Heart left ventricle (tissue), 16 donors: ENCODE measurements around the gene PFKP. TPM values are rescaled to one million over a fixed set of nuclear protein-coding genes. Genes with fewer than 3 reads are reported as not detected.

Experiments
- ATAC-seq, 4 donors: fragments of 200-7000 bp; cut with Tn5 transposase; one replicate each; pipeline ENCODE4 v1.9.1; 2020 to 2022; ENCODE audit warnings: moderate library complexity in 4 of 4, mild to moderate bottlenecking in 3 of 4, moderate number of reproducible peaks in 1 of 4
- DNase-seq, 5 donors: peaks; one replicate each; pipeline ENCODE4 v3.0.0-alpha.2; 2020
- H3K27ac ChIP-seq, 12 donors: fragments of 200-600 bp; sonication (generic) in 4 of 12; one replicate each; pipeline versions ENCODE4 v1.5.0 to v1.8.0; 2016 to 2022; ENCODE audit warnings: mild to moderate bottlenecking in 2 of 12
- H3K27me3 ChIP-seq, 9 donors: fragments of 200-600 bp; sonication (generic) in 2 of 9; one replicate each; pipeline versions ENCODE4 v1.5.1 to v1.8.0; 2016 to 2022; ENCODE audit warnings: mild to moderate bottlenecking in 3 of 9
- H3K36me3 ChIP-seq, 9 donors: fragments of 200-600 bp; sonication (generic) in 2 of 9; one replicate each; pipeline versions ENCODE4 v1.5.0 to v1.8.0; 2018 to 2022; ENCODE audit warnings: mild to moderate bottlenecking in 2 of 9
- H3K4me1 ChIP-seq, 12 donors: fragments of 200-600 bp; sonication (generic) in 4 of 12; one replicate each; pipeline versions ENCODE4 v1.5.0 to v1.8.0; 2016 to 2022; ENCODE audit warnings: mild to moderate bottlenecking in 3 of 12
- H3K4me3 ChIP-seq, 12 donors: fragments of 200-600 bp; sonication (generic) in 4 of 12; one replicate each; pipeline versions ENCODE4 v1.5.0 to v1.8.0; 2017 to 2022; ENCODE audit warnings: mild to moderate bottlenecking in 9 of 12, moderate library complexity in 4 of 12
- H3K9me3 ChIP-seq, 12 donors: fragments of 200-600 bp; sonication (generic) in 4 of 12; one replicate each; pipeline versions ENCODE4 v1.5.0 to v1.8.0; 2016 to 2022; ENCODE audit warnings: mild to moderate bottlenecking in 1 of 12
- CTCF ChIP-seq, 12 donors: fragments of 200-600 bp; sonication (generic) in 4 of 12; IDR thresholded peaks; one replicate each; pipeline versions ENCODE4 v1.5.0 to v1.8.0; 2018 to 2022; ENCODE audit warnings: antibody characterized with exemption in 12 of 12, mild to moderate bottlenecking in 5 of 12
- POLR2A ChIP-seq, 2 donors: fragments of 450-650 bp; IDR thresholded peaks; one replicate each; pipeline ENCODE4 v1.6.1; 2017; ENCODE audit warnings: antibody characterized with exemption in 2 of 2, mild to moderate bottlenecking in 2 of 2, moderate library complexity in 2 of 2
- WGBS, 4 donors: extraction: QIAGEN DNeasy Blood & Tissue Kit in 2 of 4; methylation state at CpG; one replicate each; pipeline versions ENCODE4 v1.1.5 to v1.1.7; 2013 to 2018; 5-methylcytosine and 5-hydroxymethylcytosine counted together
- intact Hi-C, 10 donors: fragments of 100-400 bp; cut with DNase I; formaldehyde crosslinking; loops; one replicate each; pipeline versions ENCODE4 v1.11.1 to v1.14.2; 2022
- polyA plus RNA-seq, 2 donors: library from polyadenylated mRNA; stranded (reverse); fragments of 200-250 nt; gene quantifications; one replicate each; pipeline ENCODE4 v1.2.3, GENCODE V29; 2013
- total RNA-seq, 9 donors: library from RNA; depleted of rRNA in 2 of 9; stranded (reverse); fragments of >200 nt in 2 of 9; fragmentation: NEBNext Ultra II Directional in 3 of 9; extraction: Animal tissue kit (Norgen Biotek cat#: 25700) in 3 of 9; gene quantifications; one replicate each; pipeline versions ENCODE4 v1.1.0 to v1.2.4, GENCODE V29; 2016 to 2023
- donor health status: ischemic (EF 13 %, LVEDD 7.1; RV severe dilation, severe dysfunction).
- donor health status: healthy with polysubstance abuse.
- donor health status: DM: no; HTN: yes; CAD: no.
- donor health status: DM: no; HTN: no; CAD: no.
- donor health status: ischemic (EF 25% LVEDD 6.9; RV normal size, moderate dysfunction).
- donor health status: ischemic (EF 25% LVEDD 5.7; RV mildly dilated, moderate dysfunction).
- donor health status: healthy.
- donor health status: DM: yes; HTN: yes; CAD: no.
- donor health status: ischemic (EF 35%, LVEDD 5.7; RV mildly dilated, moderate dysfunction).
- donor health status: nonischemic (EF 11% LVEDD 7.7; RV severe dilation, severe dysfunction).
- donor health status: DM: yes; HTN: yes; CAD: no.
- donor health status: PGD.
- donor health status: ischemic (EF 29% LVEDD 5.4; RV normal size, mild dysfunction).
- donor health status: nonischemic (EF 23%, LVEDD 6.1; RV moderate dilation, normal function).

PFKP gene
- total and polyA plus RNA-seq, 11 donors: 68.0 to 318 (median 183) TPM

- ATAC-seq: no peak
- no peaks in the 10 kb centered on the region for H3K9me3 ChIP-seq
- 46 to 62% (median 58%) methylated on average over 17 to 19 of the region's 19 CpGs for WGBS, 4 donors
- TF ChIP-seq CTCF (IDR thresholded peaks at IDR 0.05) (no peak), POLR2A (IDR thresholded peaks at IDR 0.05) (no peak)
- peak overlapping the region in 6 of 12 donors; percentile 13 to 70 (median 46) for H3K27ac ChIP-seq
- H3K4me3 ChIP-seq: no peak overlapping the region
- peak in 1 of 5 donors; percentile 30 for DNase-seq
- H3K36me3 ChIP-seq: peaks cover 0 to 66% (median 30%) of the 10 kb centered on the region in 9 donors
- H3K27me3 ChIP-seq: no peaks in the 10 kb centered on the region
- intact Hi-C loops: no loop called here
- H3K4me1 ChIP-seq: peaks cover 0 to 42% (median 13%) of the 10 kb centered on the region in 12 donors
Measured at GRCh38 chr10:3102720-3103427, 35.5 kb downstream of the PFKP start.

GRCh38 chr10:3103646-3104045 is 36.3 kb downstream of the PFKP start:
- peaks cover 0 to 74% (median 36%) of the 10 kb centered on the region in 9 donors for H3K36me3 ChIP-seq
- TF ChIP-seq POLR2A (IDR thresholded peaks at IDR 0.05): no peak
- no peak for TF ChIP-seq CTCF (IDR thresholded peaks at IDR 0.05)
- peak overlapping the region in 7 of 12 donors; percentile 13 to 72 (median 57) for H3K27ac ChIP-seq
- 93 to 96% (median 94%) methylated on average over 30 of the region's 30 CpGs for WGBS, 4 donors
- ATAC-seq (no peak), DNase-seq (no peak)
- H3K4me1 ChIP-seq: peaks cover 0 to 49% (median 17%) of the 10 kb centered on the region in 12 donors
- H3K27me3 ChIP-seq: no peaks in the 10 kb centered on the region
- intact Hi-C loops: no loop called here
- no peaks in the 10 kb centered on the region for H3K9me3 ChIP-seq
- H3K4me3 ChIP-seq: no peak overlapping the region

GRCh38 chr10:3104251-3104918 is 37.0 kb downstream of the PFKP start:
- TF ChIP-seq CTCF (IDR thresholded peaks at IDR 0.05): no peak
- TF ChIP-seq POLR2A (IDR thresholded peaks at IDR 0.05): no peak
- intact Hi-C loops: no loop called here

GRCh38 chr10:3105166-3105565 is 37.8 kb downstream of the PFKP start:
- Histone ChIP-seq H3K27ac (peak overlapping the region in 7 of 12 donors; percentile 19 to 72 (median 70)), H3K4me1 (peaks cover 0 to 49% (median 18%) of the 10 kb centered on the region in 12 donors), H3K27me3 (no peaks in the 10 kb centered on the region), H3K36me3 (peaks cover 0 to 79% (median 44%) of the 10 kb centered on the region in 9 donors), H3K4me3 (no peak overlapping the region), H3K9me3 (no peaks in the 10 kb centered on the region)
- ATAC-seq (no peak), DNase-seq (peak in 1 of 5 donors; percentile 25)
- intact Hi-C loops: loop anchor here in 1 of 10 donors (5.0 kb wide), 1 partner anchor 38 kb away; the partner anchor contains the start of gene PFKP
- 85 to 91% (median 89%) methylated on average over 18 to 20 of the region's 20 CpGs for WGBS, 4 donors
- no peak for TF ChIP-seq CTCF (IDR thresholded peaks at IDR 0.05)
- TF ChIP-seq POLR2A (IDR thresholded peaks at IDR 0.05): no peak

More at GRCh38 chr10:3104251-3104918, 37.0 kb downstream of the PFKP start:
- H3K27ac ChIP-seq: peak overlapping the region in 9 of 12 donors; percentile 19 to 72 (median 70)
- no peaks in the 10 kb centered on the region for H3K9me3 ChIP-seq
- 63 to 80% (median 73%) methylated on average over 25 to 28 of the region's 28 CpGs for WGBS, 4 donors
- peaks cover 0 to 77% (median 42%) of the 10 kb centered on the region in 9 donors for H3K36me3 ChIP-seq
- peaks cover 0 to 49% (median 18%) of the 10 kb centered on the region in 12 donors for H3K4me1 ChIP-seq
- ATAC-seq (peak; percentile 40 to 68 (median 61)), DNase-seq (peak in 4 of 5 donors; percentile 62 to 89 (median 74))
- no peak overlapping the region for H3K4me3 ChIP-seq
- H3K27me3 ChIP-seq: no peaks in the 10 kb centered on the region
